Cardiac fibroblast (primary cell): Measurements from ENCODE around the gene HEYL.
A peak's percentile ranks its signal among the peaks of the same experiment; 100 is the strongest.

Experiments used
- DNase-seq, 2 donors: peaks; one replicate each; pipeline versions ENCODE4 v3.0.0 to v3.0.0-alpha.2; 2010; ENCODE audit warnings: low read depth in 2 of 2
- H3K4me3 ChIP-seq, 2 donors: replicated peaks in 1 of 2; 1 replicate in 1 of 2; 2 replicates in 1 of 2; pipeline ENCODE4 v1.5.1; 2011; ENCODE audit warnings: low read depth in 2 of 2, low read length in 2 of 2, mild to moderate bottlenecking in 2 of 2, moderate library complexity in 1 of 2
- TF ChIP-seq, protein P1 (sequence below): IDR thresholded peaks from one replicate; pipeline ENCODE4 v1.5.1; 2011; ENCODE audit warnings: low read depth, mild to moderate bottlenecking, low read length, inconsistent platforms

HEYL gene

DNA sequence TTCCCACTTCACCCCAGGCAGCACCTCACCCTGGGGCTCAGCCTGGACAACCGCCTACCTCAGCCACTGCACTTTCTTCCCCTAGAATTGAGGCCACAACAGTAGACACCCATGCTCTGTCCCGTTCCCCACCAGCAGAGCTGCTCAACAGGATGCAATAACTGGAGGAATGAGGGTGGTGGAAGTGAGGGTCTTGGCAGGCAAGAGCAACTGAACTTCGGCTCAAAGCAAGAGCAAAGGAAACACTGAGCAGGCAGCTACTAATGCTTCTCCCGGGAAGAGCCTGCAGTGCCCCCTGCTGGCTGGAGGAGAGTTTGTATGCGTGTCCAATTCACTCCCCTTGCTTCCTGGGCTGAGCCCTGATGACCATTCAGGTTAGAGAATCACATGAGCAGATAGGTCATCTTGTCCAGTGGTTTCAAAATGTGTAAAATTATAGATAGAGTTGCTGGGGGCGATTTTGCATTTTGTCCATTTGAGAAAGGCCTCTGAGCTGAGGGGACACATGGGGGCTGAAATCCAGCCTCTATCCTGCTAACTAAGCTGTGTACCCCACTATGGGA lies 18.6 kb upstream of the HEYL start:
- DNase-seq: peak; percentile 82 to 84
- no peak overlapping the region for H3K4me3 ChIP-seq
- TF ChIP-seq, protein P1, sequence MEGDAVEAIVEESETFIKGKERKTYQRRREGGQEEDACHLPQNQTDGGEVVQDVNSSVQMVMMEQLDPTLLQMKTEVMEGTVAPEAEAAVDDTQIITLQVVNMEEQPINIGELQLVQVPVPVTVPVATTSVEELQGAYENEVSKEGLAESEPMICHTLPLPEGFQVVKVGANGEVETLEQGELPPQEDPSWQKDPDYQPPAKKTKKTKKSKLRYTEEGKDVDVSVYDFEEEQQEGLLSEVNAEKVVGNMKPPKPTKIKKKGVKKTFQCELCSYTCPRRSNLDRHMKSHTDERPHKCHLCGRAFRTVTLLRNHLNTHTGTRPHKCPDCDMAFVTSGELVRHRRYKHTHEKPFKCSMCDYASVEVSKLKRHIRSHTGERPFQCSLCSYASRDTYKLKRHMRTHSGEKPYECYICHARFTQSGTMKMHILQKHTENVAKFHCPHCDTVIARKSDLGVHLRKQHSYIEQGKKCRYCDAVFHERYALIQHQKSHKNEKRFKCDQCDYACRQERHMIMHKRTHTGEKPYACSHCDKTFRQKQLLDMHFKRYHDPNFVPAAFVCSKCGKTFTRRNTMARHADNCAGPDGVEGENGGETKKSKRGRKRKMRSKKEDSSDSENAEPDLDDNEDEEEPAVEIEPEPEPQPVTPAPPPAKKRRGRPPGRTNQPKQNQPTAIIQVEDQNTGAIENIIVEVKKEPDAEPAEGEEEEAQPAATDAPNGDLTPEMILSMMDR: peak; percentile 81

DNA sequence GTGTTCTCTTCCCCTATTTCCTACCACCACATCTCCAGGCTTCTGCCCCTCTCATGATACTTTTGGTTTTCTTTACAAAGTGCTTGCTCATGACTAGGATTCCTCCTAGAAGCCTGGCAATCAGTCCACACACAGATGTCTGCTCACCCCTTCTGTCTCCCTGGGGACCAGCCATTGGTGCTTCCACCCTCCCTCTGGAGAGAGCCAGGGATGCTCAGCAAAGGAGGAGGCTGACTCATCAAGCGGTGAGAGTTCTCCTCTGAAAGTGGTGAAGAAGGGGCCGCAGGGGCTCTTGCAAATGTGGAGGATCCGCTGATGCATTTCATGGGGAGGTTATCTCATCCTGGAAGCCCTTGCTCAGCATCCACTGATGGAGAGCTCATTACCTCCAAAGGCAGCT lies 18.0 kb upstream of the HEYL start:
- TF ChIP-seq, protein P1: no peak
- DNase-seq: peak in 1 of 2 donors; percentile 78
- no peak overlapping the region for H3K4me3 ChIP-seq

DNA sequence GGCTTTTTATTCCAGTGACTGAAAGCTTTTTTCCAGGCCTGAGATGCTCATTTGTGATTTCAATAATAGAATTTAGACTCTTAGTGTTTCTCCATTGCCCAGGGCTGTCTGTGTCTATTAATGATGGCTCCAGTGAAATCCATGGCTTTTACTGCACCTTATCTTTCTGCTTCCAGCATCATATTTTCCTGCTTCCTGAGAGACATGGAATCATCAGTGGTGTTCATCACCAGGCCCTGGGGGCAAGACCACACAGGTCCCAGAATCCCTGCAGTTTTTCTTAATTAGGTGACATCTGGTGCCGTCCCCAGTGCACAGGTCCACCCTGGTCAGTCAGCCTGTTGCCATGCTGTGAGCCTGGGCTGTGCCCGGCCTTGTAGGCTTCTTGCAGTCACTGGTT lies 16.9 kb upstream of the HEYL start:
- no peak for DNase-seq
- TF ChIP-seq, protein P1: no peak
- H3K4me3 ChIP-seq: no peak overlapping the region

DNA sequence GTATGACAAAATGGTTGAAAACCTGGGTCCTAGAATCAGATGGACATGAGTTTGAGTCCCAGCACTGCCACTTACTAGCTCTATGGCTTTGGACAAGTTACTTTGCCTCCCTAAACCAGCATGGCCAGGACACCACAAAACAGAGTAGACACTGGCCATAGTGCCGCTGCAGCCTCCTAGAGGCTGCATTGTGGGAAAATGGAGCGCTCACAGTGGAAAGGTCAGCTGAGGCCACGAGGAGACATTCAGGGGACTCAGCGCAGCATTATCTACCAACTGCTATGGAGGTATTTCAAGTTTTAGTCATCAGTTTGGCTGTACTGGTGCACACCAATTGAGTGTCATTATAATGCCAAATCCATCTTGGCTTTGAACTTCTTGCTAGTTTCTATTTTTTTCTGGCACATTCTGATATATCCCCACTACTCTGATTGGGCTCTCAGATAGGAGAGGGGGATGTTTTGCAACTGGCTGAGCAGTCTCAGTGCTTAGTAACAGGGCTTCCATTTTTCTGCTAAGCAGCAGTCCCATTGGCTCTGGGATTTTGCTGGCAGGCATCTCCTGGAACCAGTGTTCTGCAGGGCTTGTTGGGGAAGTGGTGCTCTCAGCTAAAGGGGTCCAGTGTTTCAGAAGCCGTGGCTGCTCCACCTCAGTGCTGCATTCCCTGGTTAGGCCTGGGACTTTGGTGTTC lies 16.3 kb upstream of the HEYL start:
- DNase-seq: no peak
- TF ChIP-seq, protein P1: no peak

DNA sequence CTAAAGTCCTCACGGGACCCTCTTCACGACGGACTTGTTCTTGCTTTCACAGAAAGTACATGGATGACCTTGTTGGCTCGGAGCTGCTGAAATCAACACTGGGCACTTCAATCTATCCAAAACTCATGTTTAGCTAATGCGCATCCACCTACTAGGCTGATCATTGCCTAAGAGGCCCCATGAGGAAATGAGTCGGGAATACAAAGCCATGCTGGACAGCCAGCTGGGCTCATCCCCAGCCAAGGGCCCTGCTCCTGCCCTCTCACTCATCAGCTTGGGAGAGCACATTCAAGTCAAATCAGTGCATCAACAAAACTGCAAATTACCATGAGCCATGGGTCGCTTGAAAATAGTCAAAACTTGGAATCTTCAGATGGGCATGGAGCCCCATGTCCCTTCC lies 14.8 kb upstream of the HEYL start:
- DNase-seq: peak in 1 of 2 donors; percentile 42
- TF ChIP-seq, protein P1: no peak
- no peak overlapping the region for H3K4me3 ChIP-seq

More for the DNA sequence above, 16.3 kb upstream of the HEYL start:
- no peak overlapping the region for H3K4me3 ChIP-seq

DNA sequence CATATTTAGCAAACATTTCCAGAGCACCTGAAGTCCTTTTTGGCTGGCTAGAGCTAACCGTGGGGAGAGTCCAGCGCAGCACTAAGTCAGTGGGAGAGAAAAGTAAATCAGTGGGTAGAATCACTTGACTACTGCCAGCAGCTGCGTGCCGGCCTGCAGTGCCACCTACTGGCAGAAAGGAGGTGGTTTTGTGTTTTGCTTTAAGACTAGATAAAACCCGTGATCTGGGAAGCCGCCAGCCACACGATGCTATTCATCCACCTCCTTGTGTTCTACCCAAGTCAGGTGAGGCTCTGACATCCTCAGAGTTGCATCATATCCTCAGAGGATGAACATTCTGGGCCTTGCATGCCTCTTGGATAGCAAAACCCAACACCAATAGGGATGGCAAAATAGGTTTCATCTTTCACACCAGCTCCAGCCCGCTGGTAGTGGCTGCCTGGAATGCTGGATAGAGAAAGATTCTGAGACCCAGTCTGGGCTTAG lies 14.1 kb upstream of the HEYL start:
- DNase-seq: peak; percentile 86 to 89
- TF ChIP-seq, protein P1: peak; percentile 84
- H3K4me3 ChIP-seq: no peak overlapping the region
